Measurements from ENCODE around the gene KLHDC7B. TPM values are rescaled to one million over a fixed set of nuclear protein-coding genes. Genes with fewer than 3 reads are reported as not detected.
A peak's percentile ranks its signal among the peaks of the same experiment; 100 is the strongest.

KLHDC7B gene
- total RNA-seq, 1 donor from 2014 or later, result not detected

DNA sequence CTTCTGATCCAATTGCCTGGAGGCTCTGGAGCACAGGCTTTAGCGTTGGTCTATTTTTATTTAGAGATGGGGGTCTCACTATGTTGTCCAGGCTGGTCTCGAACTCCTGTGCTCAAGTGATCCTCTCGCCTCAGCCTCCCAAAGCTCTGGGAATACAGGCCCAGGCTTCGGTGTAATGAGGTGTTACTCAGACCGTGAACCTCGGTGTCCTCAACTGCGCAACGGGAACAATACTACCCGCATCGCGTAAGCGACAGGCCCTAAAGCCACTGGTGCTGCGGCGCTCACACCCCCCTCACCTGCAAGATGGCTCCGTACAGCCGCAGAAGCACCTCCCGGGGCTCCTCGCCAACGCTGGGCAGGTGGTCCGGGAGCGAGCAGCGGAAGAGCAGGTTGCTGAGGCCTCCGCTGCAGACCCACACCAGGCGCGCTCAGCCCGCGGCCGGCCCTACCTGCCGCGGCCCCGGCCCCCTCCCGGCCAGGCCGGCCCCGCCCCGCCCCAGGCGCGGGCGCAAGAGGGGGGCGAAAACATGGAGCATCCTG lies 36.3 kb downstream of the KLHDC7B start:
- Mint-ChIP-seq H3K4me3 (ENCODE audit: unreplicated experiment) (peak overlapping the region; percentile 91), H3K36me3 (ENCODE audit: low read depth, unreplicated experiment) (peaks cover 11% of the 10 kb centered on the region), H3K27me3 (ENCODE audit: unreplicated experiment) (peaks cover 8% of the 10 kb centered on the region), H3K27ac (ENCODE audit: unreplicated experiment) (no peak overlapping the region), H3K4me1 (ENCODE audit: unreplicated experiment) (peaks cover 7% of the 10 kb centered on the region), H3K9me3 (ENCODE audit: unreplicated experiment) (no peaks in the 10 kb centered on the region)
- TF ChIP-seq, protein P1, sequence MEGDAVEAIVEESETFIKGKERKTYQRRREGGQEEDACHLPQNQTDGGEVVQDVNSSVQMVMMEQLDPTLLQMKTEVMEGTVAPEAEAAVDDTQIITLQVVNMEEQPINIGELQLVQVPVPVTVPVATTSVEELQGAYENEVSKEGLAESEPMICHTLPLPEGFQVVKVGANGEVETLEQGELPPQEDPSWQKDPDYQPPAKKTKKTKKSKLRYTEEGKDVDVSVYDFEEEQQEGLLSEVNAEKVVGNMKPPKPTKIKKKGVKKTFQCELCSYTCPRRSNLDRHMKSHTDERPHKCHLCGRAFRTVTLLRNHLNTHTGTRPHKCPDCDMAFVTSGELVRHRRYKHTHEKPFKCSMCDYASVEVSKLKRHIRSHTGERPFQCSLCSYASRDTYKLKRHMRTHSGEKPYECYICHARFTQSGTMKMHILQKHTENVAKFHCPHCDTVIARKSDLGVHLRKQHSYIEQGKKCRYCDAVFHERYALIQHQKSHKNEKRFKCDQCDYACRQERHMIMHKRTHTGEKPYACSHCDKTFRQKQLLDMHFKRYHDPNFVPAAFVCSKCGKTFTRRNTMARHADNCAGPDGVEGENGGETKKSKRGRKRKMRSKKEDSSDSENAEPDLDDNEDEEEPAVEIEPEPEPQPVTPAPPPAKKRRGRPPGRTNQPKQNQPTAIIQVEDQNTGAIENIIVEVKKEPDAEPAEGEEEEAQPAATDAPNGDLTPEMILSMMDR (IDR thresholded peaks at IDR 0.05; ENCODE audit: unreplicated experiment), result no peak
- DNase-seq (ENCODE audit: low spot score), result no peak

DNA sequence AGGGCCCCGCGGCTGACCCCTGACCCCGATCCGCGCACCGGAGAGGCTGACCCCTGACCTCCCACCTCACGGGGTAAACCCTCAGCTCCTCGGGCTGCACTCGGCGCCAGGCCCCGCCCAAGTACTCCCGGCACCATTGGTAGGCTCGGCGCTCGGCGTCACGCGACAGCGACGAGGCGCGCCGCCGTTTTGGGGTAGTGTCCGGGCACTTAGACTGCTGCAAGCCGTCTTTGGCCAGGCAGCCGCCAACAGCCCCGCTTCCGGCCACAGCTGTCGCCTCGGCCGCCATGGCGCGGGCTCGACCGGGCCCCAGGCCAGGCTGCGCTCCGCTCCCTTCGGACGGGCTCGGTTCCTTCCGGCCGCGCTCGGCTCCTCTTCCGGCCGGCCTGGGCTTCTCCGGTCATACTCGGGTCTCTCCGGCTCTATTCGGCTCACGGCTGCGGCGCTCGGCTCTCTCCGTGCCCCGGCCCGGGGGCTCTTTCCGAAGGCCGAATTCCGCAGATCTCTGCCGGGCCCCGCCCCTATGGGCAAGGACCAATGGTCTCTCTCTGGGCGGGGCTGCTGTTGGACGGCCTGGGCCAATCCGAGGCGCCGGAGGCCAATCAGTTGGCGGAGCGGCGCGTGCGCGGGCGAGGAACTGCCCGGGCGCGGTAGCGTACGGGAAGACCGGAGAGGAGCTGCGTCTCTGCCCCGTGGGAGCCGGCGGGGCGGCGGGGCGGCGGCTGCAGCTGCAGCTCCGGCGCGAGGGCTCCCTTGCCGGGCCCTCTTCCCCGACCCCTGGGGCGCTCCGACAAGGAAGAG lies 37.0 kb downstream of the KLHDC7B start, which contains the start of gene CHKB:
CHKB (minus strand) TSS at position 357 of the 801 bp plus-strand sequence; CDS start at position 289, 68 bp downstream.
- peak within 1 kb of the TSS; percentile 64 for H3K27ac Mint-ChIP-seq (ENCODE audit: unreplicated experiment)
- peak; percentile 99 for DNase-seq (ENCODE audit: low spot score)
- H3K4me1 Mint-ChIP-seq (ENCODE audit: unreplicated experiment), result peaks cover 7% of the 10 kb centered on the region
- peaks cover 8% of the 10 kb centered on the region for H3K27me3 Mint-ChIP-seq (ENCODE audit: unreplicated experiment)
- peak within 1 kb of the TSS; percentile 94 for H3K4me3 Mint-ChIP-seq (ENCODE audit: unreplicated experiment)
- no peaks in the 10 kb centered on the region for H3K9me3 Mint-ChIP-seq (ENCODE audit: unreplicated experiment)
- peaks cover 11% of the 10 kb centered on the region for H3K36me3 Mint-ChIP-seq (ENCODE audit: low read depth, unreplicated experiment)
- TF ChIP-seq, protein P1 (IDR thresholded peaks at IDR 0.05; ENCODE audit: unreplicated experiment), result no peak

DNA sequence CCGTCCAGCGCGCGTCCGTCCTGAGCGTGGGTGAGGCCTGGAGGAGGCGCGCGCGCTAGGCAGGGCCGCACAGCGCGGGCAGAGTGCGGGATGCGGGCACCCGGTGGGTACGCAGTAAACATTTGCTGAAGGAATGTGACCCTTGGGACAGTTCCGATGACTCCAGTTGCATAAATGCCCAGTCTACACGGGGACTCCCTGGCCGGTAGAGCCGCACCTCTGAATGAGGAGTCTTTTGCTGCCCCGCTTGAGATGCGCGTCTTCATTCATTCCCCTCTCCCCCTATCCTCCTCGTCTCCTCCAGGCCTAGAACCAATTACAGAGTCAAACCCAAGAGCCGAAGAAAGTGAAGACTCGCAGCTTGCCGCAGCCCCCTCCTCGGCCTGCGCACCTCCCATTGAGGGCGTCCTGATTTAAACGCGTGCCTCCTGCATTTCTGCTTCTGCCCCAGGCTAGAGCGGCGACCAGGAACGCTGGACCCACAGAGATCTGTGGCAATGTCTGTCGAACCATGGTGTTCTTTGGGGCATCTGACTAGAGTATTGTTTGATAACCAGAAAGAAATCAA lies 37.7 kb downstream of the KLHDC7B start:
- no peak overlapping the region for H3K27ac Mint-ChIP-seq (ENCODE audit: unreplicated experiment)
- H3K36me3 Mint-ChIP-seq (ENCODE audit: low read depth, unreplicated experiment), result peaks cover 11% of the 10 kb centered on the region
- H3K4me3 Mint-ChIP-seq (ENCODE audit: unreplicated experiment), result peak overlapping the region; percentile 94
- peaks cover 7% of the 10 kb centered on the region for H3K4me1 Mint-ChIP-seq (ENCODE audit: unreplicated experiment)
- TF ChIP-seq, protein P1 (IDR thresholded peaks at IDR 0.05; ENCODE audit: unreplicated experiment), result no peak
- no peaks in the 10 kb centered on the region for H3K9me3 Mint-ChIP-seq (ENCODE audit: unreplicated experiment)
- H3K27me3 Mint-ChIP-seq (ENCODE audit: unreplicated experiment), result peaks cover 8% of the 10 kb centered on the region
- no peak for DNase-seq (ENCODE audit: low spot score)

DNA sequence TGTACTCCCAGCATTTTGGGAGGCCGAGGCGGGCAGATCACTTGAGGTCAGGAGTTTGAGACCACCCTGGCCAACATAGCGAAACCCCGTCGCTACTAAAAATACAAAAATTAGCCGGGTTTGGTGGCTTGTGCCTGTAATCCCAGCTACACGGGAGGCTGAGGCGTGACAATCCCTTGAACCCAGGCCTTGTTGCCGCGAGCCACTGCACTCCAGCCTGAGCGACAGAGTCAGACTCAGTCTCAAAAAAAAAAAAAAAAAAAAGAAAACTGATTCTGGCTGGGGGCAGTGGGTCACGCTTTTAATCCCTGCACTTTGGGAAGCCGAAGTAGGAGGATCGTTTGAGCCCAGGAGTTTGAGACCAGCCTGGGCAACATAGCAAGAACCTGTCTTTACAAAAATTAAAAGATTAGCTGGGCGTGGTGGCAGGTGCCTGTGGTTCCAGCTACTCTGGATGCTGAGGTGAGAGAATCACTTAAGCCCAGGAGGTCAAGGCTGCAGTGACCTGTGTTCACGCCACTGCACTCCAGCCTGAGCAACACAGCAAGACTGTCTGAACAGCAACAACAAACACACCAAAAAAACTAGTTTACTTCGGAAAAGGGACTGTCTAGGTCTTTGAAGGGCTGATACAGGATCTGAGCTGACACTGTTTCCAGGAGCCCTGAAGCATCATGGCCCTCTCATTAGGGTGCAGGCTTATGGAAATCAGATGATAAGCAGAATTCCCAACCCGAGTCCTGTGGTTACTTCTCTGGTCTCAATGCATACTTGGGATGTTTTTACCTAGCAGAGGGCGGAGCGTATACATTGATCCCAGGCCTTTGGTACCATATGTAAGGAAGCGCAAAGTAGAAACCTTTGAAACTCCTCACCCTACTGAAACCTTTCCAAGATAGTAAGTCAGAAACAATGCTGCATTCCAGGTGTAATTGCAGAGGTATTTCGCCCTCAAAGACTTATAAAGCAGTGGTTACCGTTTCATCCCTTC lies 38.7 kb downstream of the KLHDC7B start:
- no peak for DNase-seq (ENCODE audit: low spot score)
- TF ChIP-seq, protein P1 (IDR thresholded peaks at IDR 0.05; ENCODE audit: unreplicated experiment), result no peak
- no peak overlapping the region for H3K27ac Mint-ChIP-seq (ENCODE audit: unreplicated experiment)
- H3K36me3 Mint-ChIP-seq (ENCODE audit: low read depth, unreplicated experiment), result peaks cover 11% of the 10 kb centered on the region
- peak overlapping the region; percentile 94 for H3K4me3 Mint-ChIP-seq (ENCODE audit: unreplicated experiment)
- peaks cover 8% of the 10 kb centered on the region for H3K27me3 Mint-ChIP-seq (ENCODE audit: unreplicated experiment)
- H3K9me3 Mint-ChIP-seq (ENCODE audit: unreplicated experiment), result no peaks in the 10 kb centered on the region
- H3K4me1 Mint-ChIP-seq (ENCODE audit: unreplicated experiment), result peaks cover 7% of the 10 kb centered on the region
